Common myeloid progenitor, CD34-positive (primary cell): ENCODE data around the gene PLEKHH3.
"Not testable (repeated sequence)": the region's sequence is repeated elsewhere in the genome, so short reads cannot be mapped to it uniquely, and the experiment has no call there.

ENCODE experiments used
- CTCF ChIA-PET: fragments of 350-600 bp; sonication (Branson Sonifier 250); formaldehyde crosslinking; loops from one replicate; lab custom pipeline; 2021; ENCODE audit warnings: antibody characterized with exemption; lab: Charles Lee
- POLR2A ChIA-PET: fragments of 350-600 bp; sonication (Branson Sonifier 250); formaldehyde crosslinking; loops from one replicate; lab custom pipeline; 2021; ENCODE audit warnings: antibody characterized with exemption; lab: Charles Lee
- DNase-seq, 3 donors: peaks; one replicate each; pipeline versions ENCODE4 v3.0.0 to v3.0.0-alpha.2; 2013
- H3K27ac ChIP-seq, 2 experiments: 1 replicate in 1 of 2; 2 replicates in 1 of 2; pipeline ENCODE4 v1.7.0; 2013; ENCODE audit warnings: inconsistent platforms in 2 of 2, low read length in 2 of 2, mild to moderate bottlenecking in 2 of 2, low read depth in 1 of 2, moderate library complexity in 1 of 2; ENCODE audit not compliant: severe bottlenecking in 2 of 2, insufficient read depth in 1 of 2, poor library complexity in 1 of 2
- H3K27me3 ChIP-seq, 5 experiments: replicated peaks in 2 of 5; 1 replicate in 3 of 5; 2 replicates in 2 of 5; pipeline versions ENCODE4 v1.6.1 to v1.7.0; 2013; ENCODE audit warnings: low read length in 4 of 5, mild to moderate bottlenecking in 2 of 5, moderate library complexity in 2 of 5, inconsistent platforms in 1 of 5; ENCODE audit not compliant: insufficient read depth in 5 of 5, control insufficient read depth in 4 of 5
- H3K36me3 ChIP-seq, 4 experiments: 1 replicate in 2 of 4; 2 replicates in 2 of 4; pipeline versions ENCODE4 v1.6.1 to v1.7.0; 2013; ENCODE audit warnings: low read length in 3 of 4, control low read depth in 1 of 4, mild to moderate bottlenecking in 1 of 4; ENCODE audit not compliant: control insufficient read depth in 4 of 4, insufficient read depth in 4 of 4
- H3K4me1 ChIP-seq, 4 experiments: 1 replicate in 3 of 4; 2 replicates in 1 of 4; pipeline versions ENCODE4 v1.6.1 to v1.7.1; 2013; ENCODE audit warnings: low read length in 3 of 4, mild to moderate bottlenecking in 3 of 4, control low read depth in 1 of 4, inconsistent platforms in 1 of 4, moderate library complexity in 1 of 4; ENCODE audit not compliant: control insufficient read depth in 4 of 4, insufficient read depth in 4 of 4; ENCODE audit errors: control extremely low read depth in 1 of 4
- H3K4me3 ChIP-seq, 7 experiments: 1 replicate in 4 of 7; 2 replicates in 3 of 7; pipeline versions ENCODE4 v1.5.1 to v1.7.0; 2013; ENCODE audit warnings: mild to moderate bottlenecking in 7 of 7, low read length in 6 of 7, moderate library complexity in 6 of 7, inconsistent platforms in 2 of 7, low read depth in 2 of 7, control low read depth in 1 of 7; ENCODE audit not compliant: insufficient read depth in 4 of 7, control insufficient read depth in 1 of 7; ENCODE audit errors: extremely low read depth in 1 of 7
- H3K9me3 ChIP-seq, 5 experiments: 1 replicate in 4 of 5; 2 replicates in 1 of 5; pipeline versions ENCODE4 v1.6.1 to v1.7.1; 2013; ENCODE audit warnings: low read length in 4 of 5, mild to moderate bottlenecking in 2 of 5, inconsistent platforms in 1 of 5, low read depth in 1 of 5, moderate library complexity in 1 of 5; ENCODE audit not compliant: control insufficient read depth in 4 of 5, insufficient read depth in 2 of 5; ENCODE audit errors: control extremely low read depth in 1 of 5
- WGBS: methylation state at CpG from one replicate; pipeline ENCODE4 v1.1.5; 2013; ENCODE audit not compliant: insufficient coverage; 5-methylcytosine and 5-hydroxymethylcytosine counted together

PLEKHH3 gene

DNA sequence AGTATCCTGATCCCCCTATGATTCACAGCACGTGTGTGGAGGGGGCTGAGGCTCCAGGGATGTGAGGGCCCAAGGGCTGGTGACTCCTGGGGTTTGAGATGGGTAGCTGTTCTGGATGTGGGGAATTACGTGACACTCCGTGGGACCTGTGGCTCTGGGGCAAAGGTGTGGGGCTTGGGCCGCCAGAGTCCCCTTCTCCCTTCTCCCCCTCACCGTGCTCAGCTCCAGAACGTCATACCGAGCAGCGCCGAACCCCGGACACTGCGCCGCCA lies 7.2 kb downstream of the PLEKHH3 start:
- POLR2A ChIA-PET: no interaction called here
- Histone ChIP-seq H3K36me3 (peaks cover 2 to 12% (median 7%) of the 10 kb centered on the region in 4 experiments), H3K27ac (no peak overlapping the region), H3K27me3 (peaks cover 5 to 57% (median 39%) of the 10 kb centered on the region in 5 experiments), H3K9me3 (no peaks in the 10 kb centered on the region), H3K4me3 (peak overlapping the region in 2 of 7 experiments; percentile 26 to 42), H3K4me1 (peaks cover 0 to 35% (median 27%) of the 10 kb centered on the region in 4 experiments)
- WGBS: 84% methylated on average over 4 of the region's 12 CpGs
- no peak for DNase-seq
- CTCF ChIA-PET: interaction anchor here (0.7 to 2.5 kb wide), 5 partner anchors 10 to 61 kb away, joined by 3 to 8 read pairs (median 4); partner anchors contain the start of genes TUBG1 and TUBG2

- H3K9me3 ChIP-seq: no peaks in the 10 kb centered on the region
- 78% methylated on average over 5 of the region's 7 CpGs for WGBS
- H3K36me3 ChIP-seq: peaks cover 2 to 17% (median 7%) of the 10 kb centered on the region in 4 experiments
- ChIA-PET POLR2A (interaction anchor here (0.5 kb wide), 1 partner anchor 89 kb away, joined by 3 read pairs; no protein-coding TSS in a partner anchor), CTCF (interaction anchor here (1.0 to 2.5 kb wide), 4 partner anchors 13 to 89 kb away, joined by 3 to 8 read pairs (median 3); no protein-coding TSS in a partner anchor)
- H3K4me3 ChIP-seq: no peak overlapping the region
- peaks cover 0 to 17% (median 9%) of the 10 kb centered on the region in 4 experiments for H3K4me1 ChIP-seq
- no peak overlapping the region for H3K27ac ChIP-seq
- no peak for DNase-seq
- H3K27me3 ChIP-seq: peaks cover 0 to 36% (median 25%) of the 10 kb centered on the region in 5 experiments
Observed at GRCh38 chr17:42667088-42667951, 9.5 kb downstream of the PLEKHH3 start.

DNA sequence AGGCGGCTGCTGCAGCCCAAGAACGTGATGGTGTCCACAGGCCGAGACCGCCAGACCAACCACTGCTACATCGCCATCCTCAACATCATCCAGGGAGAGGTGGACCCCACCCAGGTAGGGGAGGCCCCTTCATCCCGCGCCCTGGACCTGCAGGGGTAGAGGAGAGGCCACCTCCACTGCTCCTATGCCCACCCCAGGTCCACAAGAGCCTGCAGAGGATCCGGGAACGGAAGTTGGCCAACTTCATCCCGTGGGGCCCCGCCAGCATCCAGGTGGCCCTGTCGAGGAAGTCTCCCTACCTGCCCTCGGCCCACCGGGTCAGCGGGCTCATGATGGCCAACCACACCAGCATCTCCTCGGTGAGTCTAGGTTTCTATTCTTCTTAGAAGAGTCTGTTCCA lies 10.7 kb downstream of the PLEKHH3 start:
- POLR2A ChIA-PET, H3K27ac ChIP-seq, CTCF ChIA-PET, DNase-seq, H3K4me3 ChIP-seq, H3K9me3 ChIP-seq: not testable (repeated sequence)
- H3K36me3 ChIP-seq: peaks cover 2 to 19% (median 7%) of the 10 kb centered on the region in 4 experiments
- H3K27me3 ChIP-seq: peaks cover 0 to 24% (median 14%) of the 10 kb centered on the region in 5 experiments
- H3K4me1 ChIP-seq: peaks cover 0 to 13% (median 8%) of the 10 kb centered on the region in 4 experiments
- 93% methylated on average over 2 of the region's 16 CpGs for WGBS

GRCh38 chr17:42665581-42666001 lies 11.2 kb downstream of the PLEKHH3 start:
- Histone ChIP-seq H3K27ac (no peak overlapping the region), H3K4me3 (no peak overlapping the region), H3K27me3 (peaks cover 0 to 18% (median 9%) of the 10 kb centered on the region in 5 experiments), H3K9me3 (no peaks in the 10 kb centered on the region), H3K4me1 (peaks cover 0 to 7% (median 5%) of the 10 kb centered on the region in 4 experiments), H3K36me3 (peaks cover 2 to 19% (median 7%) of the 10 kb centered on the region in 4 experiments)
- no peak for DNase-seq
- POLR2A ChIA-PET: interaction anchor here (0.8 kb wide), 1 partner anchor 48 kb away, joined by 3 read pairs; no protein-coding TSS in a partner anchor
- WGBS: 91% methylated on average over 12 of the region's 14 CpGs
- CTCF ChIA-PET: no interaction called here

DNA sequence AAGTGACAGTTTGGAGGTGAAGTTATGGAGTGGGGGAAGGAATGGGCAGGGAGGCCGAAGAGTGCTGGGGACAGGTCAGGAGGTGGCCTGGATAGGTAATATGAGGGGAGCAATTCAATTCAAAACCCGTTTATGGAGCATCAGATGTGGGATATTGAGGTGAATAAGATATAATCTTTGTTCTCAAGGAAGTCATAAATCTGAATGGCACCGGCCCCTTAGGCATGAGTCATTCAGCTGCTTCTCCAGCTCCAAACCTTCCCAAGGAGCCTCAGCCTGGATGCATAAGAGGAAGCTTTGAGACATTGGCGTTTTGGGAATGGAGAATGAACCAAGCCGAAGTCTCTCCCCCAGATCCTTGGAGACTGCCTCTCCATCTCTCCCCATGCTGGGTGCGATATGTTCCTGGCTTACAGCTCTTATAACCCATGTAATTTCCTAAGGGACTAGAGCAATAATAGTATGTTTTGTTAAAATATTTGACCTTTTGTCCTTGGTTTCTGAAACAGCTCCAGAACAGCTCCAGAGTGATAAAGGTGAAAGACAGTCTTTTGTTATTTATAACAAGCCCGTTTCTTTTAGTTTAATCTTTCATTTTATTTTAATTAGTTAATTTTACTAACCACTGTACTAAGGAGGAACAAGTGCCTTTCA lies 16.0 kb downstream of the PLEKHH3 start:
- peaks cover 0 to 20% (median 14%) of the 10 kb centered on the region in 4 experiments for H3K4me1 ChIP-seq
- peaks cover 0 to 12% (median 0%) of the 10 kb centered on the region in 4 experiments for H3K36me3 ChIP-seq
- ChIA-PET CTCF (interaction anchor here (1.2 to 1.6 kb wide), 4 partner anchors 10 to 81 kb away, joined by 3 to 7 read pairs (median 4); no protein-coding TSS in a partner anchor), POLR2A (no interaction called here)
- H3K4me3 ChIP-seq: no peak overlapping the region
- H3K9me3 ChIP-seq: peaks cover 0 to 2% (median 0%) of the 10 kb centered on the region in 5 experiments
- WGBS: 79% methylated on average over 2 of the region's 7 CpGs
- no peaks in the 10 kb centered on the region for H3K27me3 ChIP-seq
- no peak overlapping the region for H3K27ac ChIP-seq
- DNase-seq: no peak

- not testable (repeated sequence) for H3K9me3 ChIP-seq, H3K4me3 ChIP-seq, DNase-seq, H3K27me3 ChIP-seq, H3K27ac ChIP-seq, H3K36me3 ChIP-seq
- CTCF ChIA-PET: interaction anchor here (1.2 kb wide), 3 partner anchors 9 to 38 kb away, joined by 3 read pairs; no protein-coding TSS in a partner anchor
- WGBS: 100% methylated on average over 1 of the region's 14 CpGs
- peaks cover 0 to 20% (median 14%) of the 10 kb centered on the region in 4 experiments for H3K4me1 ChIP-seq
- POLR2A ChIA-PET: interaction anchor here (1.0 kb wide), 1 partner anchor 17 kb away, joined by 3 read pairs; the partner anchor contains the start of gene PLEKHH3
Observed at GRCh38 chr17:42659932-42660274, 16.9 kb downstream of the PLEKHH3 start.
